ENCODE measurements around the gene GNAO1.

GNAO1 gene

DNA sequence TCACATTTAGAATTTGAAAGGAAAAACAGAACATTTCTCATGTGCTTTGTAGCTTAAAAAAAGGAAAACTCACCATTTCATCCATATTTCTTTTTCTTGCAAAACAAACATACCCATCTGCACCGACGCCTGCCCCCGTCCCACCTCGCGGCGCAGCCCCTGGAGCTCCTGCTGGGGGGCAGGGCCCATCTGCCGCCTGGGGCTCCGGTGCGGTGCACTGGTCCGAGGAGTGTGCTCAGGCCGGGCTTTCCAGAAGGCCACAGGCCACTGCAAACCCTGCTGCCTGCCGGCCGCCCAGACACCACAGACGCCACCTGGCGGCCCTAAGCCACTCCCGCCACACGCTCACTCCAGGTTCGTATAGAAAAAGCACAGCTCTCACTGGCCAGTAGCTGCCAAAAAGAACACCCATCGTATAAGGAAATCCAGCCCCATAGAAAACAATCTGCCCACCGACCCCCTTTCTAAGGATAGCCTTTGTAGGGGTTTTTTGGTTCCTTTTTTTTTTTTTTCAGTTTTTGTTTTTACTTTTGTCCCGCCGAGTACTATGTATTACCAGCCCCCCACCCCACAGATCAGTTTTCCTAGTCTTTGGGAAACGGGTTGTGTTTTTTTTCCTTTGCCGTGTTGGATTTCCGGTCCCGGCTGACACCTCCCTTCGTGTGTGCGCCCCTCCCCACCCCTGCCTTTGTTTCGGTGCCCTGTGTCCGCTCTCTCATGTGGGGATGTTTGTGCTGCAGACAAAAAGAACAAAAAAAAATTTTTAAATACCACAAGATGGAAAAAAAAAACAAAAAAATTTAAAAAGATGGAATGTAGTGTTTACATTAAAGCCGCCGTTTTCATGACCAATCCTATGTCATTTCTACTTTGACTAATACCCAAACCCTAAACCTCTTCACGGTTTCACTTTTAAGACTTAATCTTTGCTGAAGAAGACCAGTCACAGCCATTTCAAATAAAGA, 165.3 kb downstream of the GNAO1 start:
- Histone ChIP-seq H3K9ac (ENCODE audit: low read length in 5 of 5) (peak overlapping the region; percentile 63 to 76 (median 70)), H3K9me3 (ENCODE audit: control insufficient read depth in 5 of 5, low read length in 5 of 5) (no peaks in the 10 kb centered on the region), H3K36me3 (ENCODE audit: control insufficient read depth in 5 of 5, insufficient read depth in 5 of 5, low read length in 5 of 5) (peaks cover 0 to 12% (median 11%) of the 10 kb centered on the region in 5 donors), H3K4me3 (ENCODE audit: low read depth in 1 of 5, low read length in 5 of 5) (peak overlapping the region; percentile 54 to 68 (median 58)), H3K27me3 (ENCODE audit: control insufficient read depth in 5 of 5, insufficient read depth in 4 of 5, low read length in 5 of 5) (no peaks in the 10 kb centered on the region), H3K4me1 (ENCODE audit: control insufficient read depth in 5 of 5, insufficient read depth in 5 of 5, low read length in 5 of 5) (peaks cover 0 to 15% (median 13%) of the 10 kb centered on the region in 5 donors), H3K27ac (ENCODE audit: low read depth, low read length) (no peak overlapping the region)

DNA sequence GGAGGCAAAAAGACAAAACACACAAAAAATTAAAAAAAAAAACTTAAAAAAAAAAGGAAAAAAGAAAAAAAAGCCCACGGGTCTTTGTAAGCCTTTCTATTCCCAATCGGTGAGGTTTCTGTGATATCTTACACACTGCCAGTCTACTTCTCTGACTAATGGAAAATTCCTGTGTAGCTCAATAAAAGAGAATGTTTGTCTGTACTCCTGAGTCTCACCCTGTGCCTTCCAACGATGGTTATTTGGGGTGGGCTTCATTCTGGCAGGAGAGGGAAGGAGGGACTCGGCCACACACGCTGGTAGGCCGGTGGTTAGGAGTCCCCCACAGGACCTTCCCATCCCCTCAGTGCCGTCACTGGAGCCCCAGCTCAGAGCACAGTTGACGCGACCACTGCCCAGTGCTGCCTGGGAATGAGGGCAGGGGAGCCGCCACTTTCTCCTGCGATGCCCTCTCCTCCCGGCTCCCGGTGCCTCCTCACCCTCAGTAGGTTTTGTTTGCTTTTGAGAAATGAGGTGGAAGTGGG, 166.0 kb downstream of the GNAO1 start:
- H3K27ac ChIP-seq (ENCODE audit: low read depth, low read length) = no peak overlapping the region
- H3K36me3 ChIP-seq (ENCODE audit: control insufficient read depth in 5 of 5, insufficient read depth in 5 of 5, low read length in 5 of 5) = peaks cover 0 to 19% (median 16%) of the 10 kb centered on the region in 5 donors
- peak overlapping the region; percentile 63 to 76 (median 70) for H3K9ac ChIP-seq (ENCODE audit: low read length in 5 of 5)
- peak overlapping the region in 3 of 5 donors; percentile 55 to 68 (median 64) for H3K4me3 ChIP-seq (ENCODE audit: low read depth in 1 of 5, low read length in 5 of 5)
- H3K27me3 ChIP-seq (ENCODE audit: control insufficient read depth in 5 of 5, insufficient read depth in 4 of 5, low read length in 5 of 5) = no peaks in the 10 kb centered on the region
- no peaks in the 10 kb centered on the region for H3K9me3 ChIP-seq (ENCODE audit: control insufficient read depth in 5 of 5, low read length in 5 of 5)
- peaks cover 0 to 15% (median 13%) of the 10 kb centered on the region in 5 donors for H3K4me1 ChIP-seq (ENCODE audit: control insufficient read depth in 5 of 5, insufficient read depth in 5 of 5, low read length in 5 of 5)

DNA sequence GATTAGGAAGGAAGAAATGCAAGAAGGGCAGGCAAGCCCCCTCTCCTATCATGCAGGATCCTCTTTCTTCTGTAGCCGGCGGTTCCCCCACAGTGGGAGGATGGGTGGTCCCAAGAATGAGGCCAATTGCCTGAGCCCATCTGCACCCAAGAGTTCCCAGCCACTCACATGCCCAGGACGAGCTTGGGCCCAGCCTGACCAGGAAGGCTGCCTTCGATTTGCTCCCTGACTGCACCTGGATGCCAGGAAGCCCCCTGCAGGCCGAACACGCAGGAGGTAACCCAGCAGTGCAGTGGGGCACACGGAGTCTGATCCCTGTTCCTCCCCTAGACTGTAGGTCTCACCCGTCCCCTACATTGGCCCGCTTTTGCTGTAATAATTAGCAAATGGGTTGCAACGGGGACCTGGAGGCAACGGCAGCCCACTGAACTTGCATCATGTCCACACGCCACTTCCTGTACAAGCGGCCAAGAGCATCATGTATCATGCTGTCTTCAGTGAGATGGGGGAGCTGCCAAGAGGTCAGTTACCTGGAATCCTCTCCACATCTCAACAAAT, 166.6 kb downstream of the GNAO1 start:
- no peak overlapping the region for H3K27ac ChIP-seq (ENCODE audit: low read depth, low read length)
- H3K9me3 ChIP-seq (ENCODE audit: control insufficient read depth in 5 of 5, low read length in 5 of 5) = no peaks in the 10 kb centered on the region
- no peak overlapping the region for H3K9ac ChIP-seq (ENCODE audit: low read length in 5 of 5)
- no peak overlapping the region for H3K4me3 ChIP-seq (ENCODE audit: low read depth in 1 of 5, low read length in 5 of 5)
- peaks cover 0 to 15% (median 13%) of the 10 kb centered on the region in 5 donors for H3K4me1 ChIP-seq (ENCODE audit: control insufficient read depth in 5 of 5, insufficient read depth in 5 of 5, low read length in 5 of 5)
- no peaks in the 10 kb centered on the region for H3K27me3 ChIP-seq (ENCODE audit: control insufficient read depth in 5 of 5, insufficient read depth in 4 of 5, low read length in 5 of 5)
- peaks cover 0 to 24% (median 21%) of the 10 kb centered on the region in 5 donors for H3K36me3 ChIP-seq (ENCODE audit: control insufficient read depth in 5 of 5, insufficient read depth in 5 of 5, low read length in 5 of 5)

DNA sequence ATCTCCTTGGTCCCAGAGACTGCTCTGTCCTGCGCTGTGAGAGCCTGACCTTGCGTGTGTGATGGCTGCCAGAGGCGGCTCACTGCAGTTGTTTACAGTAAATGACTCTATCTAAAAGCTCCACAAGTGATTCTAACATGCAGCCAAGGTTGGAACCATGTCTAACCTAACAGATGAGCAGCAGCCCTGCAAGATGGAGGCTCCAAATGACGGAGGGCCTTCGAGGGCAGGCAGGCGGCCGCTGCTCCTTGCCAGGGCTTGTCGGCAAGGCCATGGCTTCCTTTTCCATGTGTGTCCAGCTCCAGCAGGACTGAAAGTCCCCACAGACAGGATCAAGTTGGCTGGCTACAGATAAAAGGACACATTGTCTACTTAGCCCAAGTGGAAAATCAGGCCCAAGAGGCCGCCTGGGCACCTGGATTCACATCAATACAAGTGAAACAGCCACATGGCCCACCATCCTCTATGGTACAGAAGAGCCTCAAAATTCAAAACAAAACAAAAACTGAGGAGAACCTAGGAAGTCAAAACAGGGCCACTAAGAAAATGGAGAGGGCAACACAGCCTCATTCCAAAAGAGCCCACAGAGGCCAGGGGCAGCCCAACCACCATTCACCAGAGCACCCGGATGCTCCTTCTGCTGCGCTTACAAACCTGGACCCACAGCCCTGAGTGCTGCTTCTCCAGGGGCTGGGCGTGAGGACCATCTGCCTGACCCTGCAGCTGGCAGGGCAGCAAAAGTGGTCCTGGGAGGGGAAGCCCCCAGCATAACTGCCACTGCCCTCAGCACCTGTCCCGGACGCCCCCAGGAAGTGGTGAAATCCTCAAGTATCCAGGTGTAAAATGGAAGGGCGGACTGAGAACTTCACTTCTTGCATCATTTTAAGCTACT, 169.1 kb downstream of the GNAO1 start:
- H3K27ac ChIP-seq (ENCODE audit: low read depth, low read length) = no peak overlapping the region
- no peak overlapping the region for H3K9ac ChIP-seq (ENCODE audit: low read length in 5 of 5)
- H3K36me3 ChIP-seq (ENCODE audit: control insufficient read depth in 5 of 5, insufficient read depth in 5 of 5, low read length in 5 of 5) = peaks cover 0 to 50% (median 45%) of the 10 kb centered on the region in 5 donors

DNA sequence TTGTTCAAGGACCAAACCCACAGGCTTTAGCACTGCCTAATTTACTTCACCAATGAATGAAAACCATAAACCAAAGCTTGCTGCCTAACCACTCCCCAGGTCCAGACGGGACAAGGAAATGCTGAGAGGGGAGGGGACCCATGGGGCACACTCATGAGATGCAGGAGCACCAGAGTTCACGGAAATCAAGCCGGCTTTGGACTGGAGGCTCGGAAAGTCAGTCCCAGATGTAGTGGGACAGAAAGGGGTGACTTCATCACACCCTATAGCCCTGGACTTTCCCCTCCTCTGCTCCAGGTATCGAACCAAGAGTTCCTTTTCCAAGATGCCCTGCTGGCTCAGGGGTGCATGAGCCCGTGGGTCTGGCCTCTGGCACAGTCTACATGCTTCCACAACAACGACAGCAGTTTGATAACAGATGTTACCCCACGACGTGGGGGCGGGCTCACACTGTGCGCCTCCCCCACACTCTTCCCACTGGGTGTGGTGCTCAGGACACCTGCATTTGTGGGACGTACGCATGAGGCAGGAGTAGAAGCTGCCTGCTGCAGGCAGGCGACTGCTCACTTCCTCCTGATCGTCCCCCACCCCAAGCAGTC, 170.9 kb downstream of the GNAO1 start:
- no peak overlapping the region for H3K4me3 ChIP-seq (ENCODE audit: low read depth in 1 of 5, low read length in 5 of 5)
- H3K27ac ChIP-seq (ENCODE audit: low read depth, low read length) = no peak overlapping the region
- H3K9ac ChIP-seq (ENCODE audit: low read length in 5 of 5) = no peak overlapping the region
- no peaks in the 10 kb centered on the region for H3K9me3 ChIP-seq (ENCODE audit: control insufficient read depth in 5 of 5, low read length in 5 of 5)
- H3K36me3 ChIP-seq (ENCODE audit: control insufficient read depth in 5 of 5, insufficient read depth in 5 of 5, low read length in 5 of 5) = peaks cover 0 to 62% (median 57%) of the 10 kb centered on the region in 5 donors
- H3K27me3 ChIP-seq (ENCODE audit: control insufficient read depth in 5 of 5, insufficient read depth in 4 of 5, low read length in 5 of 5) = no peaks in the 10 kb centered on the region
- peaks cover 0 to 4% (median 3%) of the 10 kb centered on the region in 5 donors for H3K4me1 ChIP-seq (ENCODE audit: control insufficient read depth in 5 of 5, insufficient read depth in 5 of 5, low read length in 5 of 5)

More for the DNA sequence above, 169.1 kb downstream of the GNAO1 start:
- Histone ChIP-seq H3K27me3 (ENCODE audit: control insufficient read depth in 5 of 5, insufficient read depth in 4 of 5, low read length in 5 of 5) (no peaks in the 10 kb centered on the region), H3K9me3 (ENCODE audit: control insufficient read depth in 5 of 5, low read length in 5 of 5) (no peaks in the 10 kb centered on the region), H3K4me3 (ENCODE audit: low read depth in 1 of 5, low read length in 5 of 5) (no peak overlapping the region), H3K4me1 (ENCODE audit: control insufficient read depth in 5 of 5, insufficient read depth in 5 of 5, low read length in 5 of 5) (peaks cover 0 to 15% (median 13%) of the 10 kb centered on the region in 5 donors)

DNA sequence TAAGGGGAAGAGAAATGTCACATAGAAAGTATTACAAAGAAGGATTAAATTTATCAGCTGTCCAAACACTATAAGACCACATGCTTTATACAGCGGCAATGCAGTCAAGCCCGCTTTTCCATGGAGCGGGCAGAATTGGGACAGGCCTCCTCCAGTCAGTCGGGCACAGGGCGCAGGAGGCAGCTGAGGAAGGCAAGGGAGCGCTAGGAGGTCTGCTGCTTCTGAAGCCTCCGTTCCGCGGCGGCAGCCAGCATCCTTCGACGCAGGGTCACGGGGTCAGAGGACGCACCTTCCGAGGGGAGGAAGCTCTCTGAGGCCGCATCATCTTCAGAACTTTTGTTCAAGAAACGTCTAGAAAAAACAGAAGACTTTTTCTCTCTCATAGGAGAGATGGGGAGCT, 171.4 kb downstream of the GNAO1 start:
- H3K27me3 ChIP-seq (ENCODE audit: control insufficient read depth in 5 of 5, insufficient read depth in 4 of 5, low read length in 5 of 5) = no peaks in the 10 kb centered on the region

DNA sequence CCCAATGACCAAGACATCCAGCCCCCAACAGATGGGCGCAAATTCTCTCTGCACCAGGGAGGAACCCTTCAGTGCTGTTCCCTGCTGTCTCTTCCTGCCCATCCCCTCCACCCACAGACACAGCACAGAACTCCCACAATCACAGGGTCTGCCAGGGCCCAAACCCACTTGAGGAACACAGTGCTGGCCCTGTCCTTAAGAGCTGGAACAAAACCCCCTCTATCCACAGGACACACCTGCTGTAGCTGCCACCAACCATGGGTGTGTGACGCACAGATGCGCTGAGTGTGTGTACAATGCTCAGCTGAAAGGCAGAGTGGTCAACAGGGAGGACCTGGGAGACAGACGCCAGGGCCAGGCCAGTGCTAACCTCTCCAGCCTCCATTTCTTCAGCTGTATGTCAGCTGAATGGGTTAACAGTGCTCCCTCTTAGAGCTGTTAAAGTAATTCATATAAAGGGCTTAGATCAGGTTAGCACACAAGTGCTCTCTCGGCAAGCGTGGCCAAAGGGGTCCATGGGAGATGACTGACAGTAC, 172.0 kb downstream of the GNAO1 start:
- H3K9ac ChIP-seq (ENCODE audit: low read length in 5 of 5) = no peak overlapping the region
- H3K4me1 ChIP-seq (ENCODE audit: control insufficient read depth in 5 of 5, insufficient read depth in 5 of 5, low read length in 5 of 5) = no peaks in the 10 kb centered on the region
- peaks cover under 1 to 73% (median 68%) of the 10 kb centered on the region in 5 donors for H3K36me3 ChIP-seq (ENCODE audit: control insufficient read depth in 5 of 5, insufficient read depth in 5 of 5, low read length in 5 of 5)
- no peak overlapping the region for H3K4me3 ChIP-seq (ENCODE audit: low read depth in 1 of 5, low read length in 5 of 5)
- H3K9me3 ChIP-seq (ENCODE audit: control insufficient read depth in 5 of 5, low read length in 5 of 5) = no peaks in the 10 kb centered on the region
- no peaks in the 10 kb centered on the region for H3K27me3 ChIP-seq (ENCODE audit: control insufficient read depth in 5 of 5, insufficient read depth in 4 of 5, low read length in 5 of 5)
- no peak overlapping the region for H3K27ac ChIP-seq (ENCODE audit: low read depth, low read length)

More for the DNA sequence above, 171.4 kb downstream of the GNAO1 start:
- H3K9ac ChIP-seq (ENCODE audit: low read length in 5 of 5) = no peak overlapping the region
- H3K9me3 ChIP-seq (ENCODE audit: control insufficient read depth in 5 of 5, low read length in 5 of 5) = no peaks in the 10 kb centered on the region
- H3K36me3 ChIP-seq (ENCODE audit: control insufficient read depth in 5 of 5, insufficient read depth in 5 of 5, low read length in 5 of 5) = peaks cover 0 to 68% (median 62%) of the 10 kb centered on the region in 5 donors
- H3K27ac ChIP-seq (ENCODE audit: low read depth, low read length) = no peak overlapping the region
- no peaks in the 10 kb centered on the region for H3K4me1 ChIP-seq (ENCODE audit: control insufficient read depth in 5 of 5, insufficient read depth in 5 of 5, low read length in 5 of 5)
- H3K4me3 ChIP-seq (ENCODE audit: low read depth in 1 of 5, low read length in 5 of 5) = no peak overlapping the region

DNA sequence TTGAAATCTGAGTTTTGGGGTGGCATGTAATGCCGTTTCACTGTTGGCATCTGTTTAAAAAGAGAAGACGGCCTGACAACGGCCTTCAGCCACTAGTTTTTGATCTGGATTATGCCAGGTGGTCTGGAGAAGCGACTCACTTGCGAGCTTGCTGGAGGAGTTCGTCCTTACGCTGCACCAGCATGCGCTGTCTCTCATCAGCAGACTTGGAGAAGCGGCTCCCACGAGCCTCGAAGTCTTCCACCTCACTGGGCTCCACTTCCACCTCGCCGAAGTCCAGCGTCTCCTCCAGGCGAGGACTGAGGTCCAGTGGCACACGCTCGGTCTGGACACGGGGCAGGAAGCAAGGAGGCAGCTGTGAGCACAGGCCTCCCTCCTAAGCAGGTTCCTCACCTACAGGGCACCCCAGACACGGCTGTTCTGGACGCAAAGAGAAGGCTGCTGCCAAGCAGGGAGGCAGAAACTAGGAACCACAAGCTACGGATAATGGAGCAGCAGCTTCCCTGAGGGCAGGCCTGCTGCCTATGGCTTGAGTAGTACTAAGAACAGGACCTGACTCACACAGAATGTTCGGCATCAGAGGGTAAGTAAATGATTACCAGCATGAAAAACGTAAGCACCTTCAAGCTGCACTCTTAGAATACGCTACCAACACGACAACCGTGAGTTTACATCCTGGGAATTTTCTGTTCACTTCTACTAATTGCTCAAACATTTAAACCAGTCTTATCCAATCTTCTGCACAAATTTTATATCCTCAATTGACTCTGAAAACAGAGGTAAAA, 172.7 kb downstream of the GNAO1 start:
- H3K36me3 ChIP-seq (ENCODE audit: control insufficient read depth in 5 of 5, insufficient read depth in 5 of 5, low read length in 5 of 5) = peaks cover 6 to 81% (median 75%) of the 10 kb centered on the region in 5 donors
- H3K27ac ChIP-seq (ENCODE audit: low read depth, low read length) = no peak overlapping the region
- H3K9ac ChIP-seq (ENCODE audit: low read length in 5 of 5) = no peak overlapping the region
- H3K9me3 ChIP-seq (ENCODE audit: control insufficient read depth in 5 of 5, low read length in 5 of 5) = no peaks in the 10 kb centered on the region
- H3K4me1 ChIP-seq (ENCODE audit: control insufficient read depth in 5 of 5, insufficient read depth in 5 of 5, low read length in 5 of 5) = no peaks in the 10 kb centered on the region
- no peaks in the 10 kb centered on the region for H3K27me3 ChIP-seq (ENCODE audit: control insufficient read depth in 5 of 5, insufficient read depth in 4 of 5, low read length in 5 of 5)
- no peak overlapping the region for H3K4me3 ChIP-seq (ENCODE audit: low read depth in 1 of 5, low read length in 5 of 5)
